HG03342 (cell line): ENCODE data around the gene GLYR1.

Experiments
- ATAC-seq: cut with Tn5 transposase; IDR thresholded peaks from one replicate; pipeline ENCODE4 v1.9.1; 2021; ENCODE audit warnings: mild to moderate bottlenecking, moderate library complexity; ENCODE audit not compliant: unreplicated experiment

Gene GLYR1

GRCh38 chr16:4880006-4880580 lies 33.0 kb upstream of the GLYR1 start:
- ATAC-seq = no peak

- no peak for ATAC-seq
Measured at GRCh38 chr16:4879049-4879448, 32.0 kb upstream of the GLYR1 start.

- no peak for ATAC-seq
Measured at GRCh38 chr16:4877380-4877685, 30.2 kb upstream of the GLYR1 start.

GRCh38 chr16:4876646-4877379 lies 29.7 kb upstream of the GLYR1 start:
- no peak for ATAC-seq

GRCh38 chr16:4874666-4875065 lies 27.6 kb upstream of the GLYR1 start:
- no peak for ATAC-seq

- ATAC-seq = no peak
Measured at GRCh38 chr16:4873091-4873490, 26.0 kb upstream of the GLYR1 start.

- ATAC-seq = no peak
Measured at GRCh38 chr16:4871071-4871470, 24.0 kb upstream of the GLYR1 start.

- no peak for ATAC-seq
Measured at GRCh38 chr16:4870138-4870671, 23.1 kb upstream of the GLYR1 start.

GRCh38 chr16:4869147-4869805 lies 22.2 kb upstream of the GLYR1 start:
- ATAC-seq = no peak

GRCh38 chr16:4868535-4868934 lies 21.4 kb upstream of the GLYR1 start:
- ATAC-seq = no peak

- no peak for ATAC-seq
Measured at GRCh38 chr16:4868026-4868425, 20.9 kb upstream of the GLYR1 start.

- no peak for ATAC-seq
Measured at GRCh38 chr16:4866586-4866985, 19.5 kb upstream of the GLYR1 start.

GRCh38 chr16:4865231-4865860 lies 18.3 kb upstream of the GLYR1 start:
- ATAC-seq = no peak

- no peak for ATAC-seq
Measured at GRCh38 chr16:4864728-4865127, 17.6 kb upstream of the GLYR1 start.

GRCh38 chr16:4862639-4863038 lies 15.6 kb upstream of the GLYR1 start:
- no peak for ATAC-seq

- no peak for ATAC-seq
Measured at GRCh38 chr16:4860727-4861342, 13.7 kb upstream of the GLYR1 start.

GRCh38 chr16:4859900-4860255 lies 12.8 kb upstream of the GLYR1 start:
- no peak for ATAC-seq

- ATAC-seq = no peak
Measured at GRCh38 chr16:4859190-4859899, 12.3 kb upstream of the GLYR1 start.

GRCh38 chr16:4855804-4856203 lies 8.7 kb upstream of the GLYR1 start:
- ATAC-seq = no peak

GRCh38 chr16:4855371-4855770 lies 8.3 kb upstream of the GLYR1 start:
- no peak for ATAC-seq
